Peyer's patch (tissue), 4 donors: Measurements from ENCODE around the gene ROR1.

Source experiments
- POLR2A ChIP-seq, 2 donors: fragments of 450-650 bp; IDR thresholded peaks; one replicate each; pipeline ENCODE4 v1.5.1; 2017; ENCODE audit warnings: antibody characterized with exemption in 2 of 2, mild to moderate bottlenecking in 2 of 2, moderate library complexity in 2 of 2
- TF ChIP-seq, protein P1 (sequence below), 6 experiments: fragments of 450-650 bp in 4 of 6; fragments of 200-600 bp in 2 of 6; sonication (generic) in 1 of 6; IDR thresholded peaks; one replicate each; pipeline ENCODE4 v1.5.1; 2017 to 2019; ENCODE audit warnings: antibody characterized with exemption in 6 of 6, mild to moderate bottlenecking in 3 of 6, moderate library complexity in 1 of 6

DNA sequence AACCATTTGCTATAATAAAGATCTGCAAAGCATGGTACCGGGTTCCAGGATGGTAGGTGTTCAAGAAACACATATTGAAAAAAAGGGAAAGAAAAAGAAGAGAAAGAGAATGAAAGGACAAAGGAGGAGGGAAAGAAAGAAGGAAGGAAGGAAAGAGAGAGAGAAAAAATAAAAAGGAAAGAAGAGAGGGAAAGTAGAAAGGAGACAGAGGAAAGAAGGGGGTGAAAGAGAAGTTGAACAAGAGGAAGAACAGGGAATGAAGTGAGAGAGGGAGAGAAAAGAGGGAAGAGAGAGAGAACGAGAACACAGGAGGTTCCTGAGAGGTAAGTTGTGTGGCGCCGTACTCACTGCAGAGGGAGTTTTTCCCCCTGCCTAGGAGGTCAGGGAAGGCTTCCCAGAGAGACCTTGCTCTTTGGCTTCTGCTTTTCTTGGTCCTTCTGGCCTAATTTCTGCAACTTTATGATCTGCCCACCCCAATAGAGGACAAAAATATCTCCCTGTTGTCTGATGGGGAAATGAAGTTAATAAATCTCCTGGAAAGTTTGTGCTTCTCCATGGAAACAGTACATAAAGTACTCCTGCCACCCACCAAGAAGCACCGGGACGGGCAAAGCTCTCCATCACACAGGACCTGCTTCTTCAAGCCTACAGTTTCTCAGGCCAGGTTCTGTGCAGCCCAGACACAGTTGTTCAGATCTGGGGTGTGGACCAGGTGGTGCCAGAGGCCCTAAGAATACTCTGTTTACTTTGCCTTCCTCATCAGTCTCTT, 124.8 kb downstream of the ROR1 start:
- TF ChIP-seq, protein P1, sequence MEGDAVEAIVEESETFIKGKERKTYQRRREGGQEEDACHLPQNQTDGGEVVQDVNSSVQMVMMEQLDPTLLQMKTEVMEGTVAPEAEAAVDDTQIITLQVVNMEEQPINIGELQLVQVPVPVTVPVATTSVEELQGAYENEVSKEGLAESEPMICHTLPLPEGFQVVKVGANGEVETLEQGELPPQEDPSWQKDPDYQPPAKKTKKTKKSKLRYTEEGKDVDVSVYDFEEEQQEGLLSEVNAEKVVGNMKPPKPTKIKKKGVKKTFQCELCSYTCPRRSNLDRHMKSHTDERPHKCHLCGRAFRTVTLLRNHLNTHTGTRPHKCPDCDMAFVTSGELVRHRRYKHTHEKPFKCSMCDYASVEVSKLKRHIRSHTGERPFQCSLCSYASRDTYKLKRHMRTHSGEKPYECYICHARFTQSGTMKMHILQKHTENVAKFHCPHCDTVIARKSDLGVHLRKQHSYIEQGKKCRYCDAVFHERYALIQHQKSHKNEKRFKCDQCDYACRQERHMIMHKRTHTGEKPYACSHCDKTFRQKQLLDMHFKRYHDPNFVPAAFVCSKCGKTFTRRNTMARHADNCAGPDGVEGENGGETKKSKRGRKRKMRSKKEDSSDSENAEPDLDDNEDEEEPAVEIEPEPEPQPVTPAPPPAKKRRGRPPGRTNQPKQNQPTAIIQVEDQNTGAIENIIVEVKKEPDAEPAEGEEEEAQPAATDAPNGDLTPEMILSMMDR (IDR thresholded peaks at IDR 0.05): no peak
- TF ChIP-seq POLR2A (IDR thresholded peaks at IDR 0.05): no peak
